HG03565 (cell line): ENCODE results near the gene SURF1.
"Not testable (repeated sequence)": the region's sequence is repeated elsewhere in the genome, so short reads cannot be mapped to it uniquely, and the experiment has no call there.

ENCODE experiments used
- ATAC-seq: cut with Tn5 transposase; IDR thresholded peaks from one replicate; pipeline ENCODE4 v1.9.1; 2021; ENCODE audit warnings: mild to moderate bottlenecking, moderate library complexity; ENCODE audit not compliant: unreplicated experiment

The SURF1 gene

DNA sequence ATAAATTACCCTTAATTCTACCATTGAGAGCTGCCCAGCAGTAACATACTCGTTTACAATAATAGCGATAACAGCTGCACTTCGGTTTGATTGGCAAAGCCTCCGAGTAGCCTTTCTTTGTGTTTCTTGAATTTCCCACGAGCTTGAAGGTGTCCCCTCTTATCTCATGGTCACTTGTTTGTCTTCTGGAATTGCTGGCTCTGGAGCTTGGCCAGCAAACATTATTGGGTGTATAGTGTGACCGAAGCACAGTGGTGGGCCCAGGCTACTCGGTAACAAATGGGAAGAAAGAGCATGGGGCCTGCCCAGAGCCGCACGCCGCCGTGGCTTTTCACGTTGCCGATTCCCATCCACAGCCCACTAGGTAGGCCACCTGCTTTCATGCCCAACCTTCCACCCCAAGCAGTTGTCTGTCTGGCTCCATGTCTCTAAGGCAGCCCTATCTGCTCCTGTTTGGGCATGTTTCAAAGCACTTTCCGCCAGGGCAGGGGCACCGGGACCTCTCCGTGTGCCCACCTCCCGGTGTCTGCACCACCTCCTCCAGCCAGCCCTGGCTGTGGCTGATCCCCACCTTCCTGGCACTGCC lies 28.5 kb upstream of the SURF1 start:
- ATAC-seq, result no peak

DNA sequence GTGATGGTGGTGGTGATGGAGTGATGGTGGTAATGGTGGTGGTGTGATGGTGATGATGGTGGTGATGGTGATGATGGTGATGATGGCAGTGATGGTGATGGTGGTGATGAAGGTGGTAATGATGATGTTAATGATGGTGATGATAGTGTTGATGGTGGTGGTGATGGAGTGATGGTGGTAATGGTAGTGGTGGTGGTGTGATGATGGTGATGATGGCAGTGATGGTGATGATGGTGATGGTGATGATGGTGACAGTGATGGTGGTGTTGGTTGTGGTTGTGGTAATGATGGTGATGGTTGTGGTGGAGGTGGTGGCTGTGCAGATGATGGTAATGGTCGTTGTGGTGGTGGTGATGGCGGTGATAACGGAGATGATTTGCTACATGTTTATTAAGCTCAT lies 27.2 kb upstream of the SURF1 start:
- ATAC-seq, result no peak

- no peak for ATAC-seq
Measured at GRCh38 chr9:133382507-133383141, 26.3 kb upstream of the SURF1 start.

DNA sequence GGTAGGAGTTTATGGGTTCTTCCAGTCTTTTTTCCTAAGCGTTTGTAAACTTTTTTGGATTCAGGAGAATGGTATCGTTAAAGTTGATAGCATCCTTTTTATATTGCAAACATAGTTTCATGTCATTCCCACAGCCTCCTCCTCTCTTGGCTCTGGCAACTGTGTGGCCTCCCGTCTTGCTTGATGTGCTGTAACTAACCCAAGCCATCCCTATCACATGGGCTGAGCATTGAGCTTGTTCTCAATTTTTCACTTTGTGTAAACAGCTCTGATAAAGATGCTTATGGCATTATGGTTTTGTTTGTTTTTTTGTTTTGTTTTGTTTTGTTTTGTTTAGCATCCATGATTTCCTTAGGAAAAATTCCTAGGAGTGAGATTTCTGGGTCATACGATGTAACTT lies 24.4 kb upstream of the SURF1 start:
- no peak for ATAC-seq

GRCh38 chr9:133379153-133380086 lies 23.1 kb upstream of the SURF1 start:
- ATAC-seq, result no peak

DNA sequence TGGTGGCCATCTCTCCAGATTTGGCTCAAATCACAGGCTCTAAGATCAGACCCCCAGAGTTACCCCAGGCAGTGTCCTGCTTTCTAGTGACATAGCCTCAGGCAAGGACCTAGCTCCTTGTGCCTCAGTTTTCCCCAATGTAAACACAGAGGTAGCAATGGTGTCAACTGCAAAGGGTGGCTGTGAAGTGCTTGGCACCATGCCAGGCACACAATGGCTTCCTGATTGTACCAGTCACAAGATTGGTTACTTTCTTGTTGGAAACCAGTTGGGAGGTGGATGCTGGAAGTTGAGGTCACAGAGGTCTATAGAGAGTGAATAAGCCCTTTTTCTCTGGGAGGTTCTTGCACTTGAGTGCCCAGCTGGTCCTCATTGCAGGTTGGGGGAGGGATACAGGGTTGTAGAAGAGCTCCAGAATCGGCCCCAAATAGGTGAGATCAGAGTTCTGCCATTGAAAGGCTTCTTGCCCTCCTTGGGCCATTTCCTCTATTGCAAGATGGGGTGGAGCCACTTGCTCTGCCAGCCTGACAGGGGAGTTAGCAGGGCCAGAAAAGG lies 22.2 kb upstream of the SURF1 start:
- no peak for ATAC-seq

DNA sequence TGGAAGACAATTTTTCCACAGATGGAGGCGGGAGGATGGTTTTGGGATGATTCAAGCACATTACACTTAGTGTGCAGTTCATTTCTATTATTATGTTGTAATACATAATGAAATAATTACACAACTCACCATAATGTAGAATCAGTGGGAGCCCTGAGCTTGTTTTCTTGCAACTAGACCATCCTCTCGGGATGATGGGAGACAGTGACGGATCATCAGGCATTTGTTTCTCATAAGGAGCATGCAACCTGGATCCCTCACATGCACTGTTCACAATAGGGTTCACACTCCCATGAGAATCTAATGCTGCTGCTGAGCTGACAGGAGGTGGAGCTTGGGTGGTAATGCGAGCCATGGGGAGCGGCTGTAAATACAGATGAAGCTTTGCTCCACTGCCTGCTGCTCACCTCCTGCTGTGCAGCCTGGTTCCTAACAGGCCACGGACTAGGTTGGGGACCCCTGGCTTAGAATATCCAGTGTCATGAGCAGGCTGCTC lies 21.5 kb upstream of the SURF1 start:
- no peak for ATAC-seq

DNA sequence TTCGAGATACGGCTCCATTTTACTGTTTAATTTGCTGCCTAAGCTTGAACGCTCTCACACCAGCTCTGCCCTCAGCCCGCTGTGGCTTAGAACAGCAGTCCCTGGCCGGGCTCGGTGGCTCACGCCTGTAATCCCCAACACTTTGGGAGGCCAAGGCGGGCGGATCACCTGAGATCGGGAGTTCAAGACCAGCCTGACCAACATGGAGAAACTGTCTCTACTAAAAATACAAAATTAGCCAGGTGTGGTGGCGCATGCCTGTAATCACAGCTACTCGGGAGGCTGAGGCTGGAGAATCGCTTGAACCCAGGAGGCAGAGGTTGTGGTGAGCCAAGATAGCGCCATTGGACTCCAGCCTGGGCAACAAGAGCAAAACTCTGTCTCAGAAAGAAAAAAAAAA lies 21.0 kb upstream of the SURF1 start:
- ATAC-seq, result not testable (repeated sequence)

DNA sequence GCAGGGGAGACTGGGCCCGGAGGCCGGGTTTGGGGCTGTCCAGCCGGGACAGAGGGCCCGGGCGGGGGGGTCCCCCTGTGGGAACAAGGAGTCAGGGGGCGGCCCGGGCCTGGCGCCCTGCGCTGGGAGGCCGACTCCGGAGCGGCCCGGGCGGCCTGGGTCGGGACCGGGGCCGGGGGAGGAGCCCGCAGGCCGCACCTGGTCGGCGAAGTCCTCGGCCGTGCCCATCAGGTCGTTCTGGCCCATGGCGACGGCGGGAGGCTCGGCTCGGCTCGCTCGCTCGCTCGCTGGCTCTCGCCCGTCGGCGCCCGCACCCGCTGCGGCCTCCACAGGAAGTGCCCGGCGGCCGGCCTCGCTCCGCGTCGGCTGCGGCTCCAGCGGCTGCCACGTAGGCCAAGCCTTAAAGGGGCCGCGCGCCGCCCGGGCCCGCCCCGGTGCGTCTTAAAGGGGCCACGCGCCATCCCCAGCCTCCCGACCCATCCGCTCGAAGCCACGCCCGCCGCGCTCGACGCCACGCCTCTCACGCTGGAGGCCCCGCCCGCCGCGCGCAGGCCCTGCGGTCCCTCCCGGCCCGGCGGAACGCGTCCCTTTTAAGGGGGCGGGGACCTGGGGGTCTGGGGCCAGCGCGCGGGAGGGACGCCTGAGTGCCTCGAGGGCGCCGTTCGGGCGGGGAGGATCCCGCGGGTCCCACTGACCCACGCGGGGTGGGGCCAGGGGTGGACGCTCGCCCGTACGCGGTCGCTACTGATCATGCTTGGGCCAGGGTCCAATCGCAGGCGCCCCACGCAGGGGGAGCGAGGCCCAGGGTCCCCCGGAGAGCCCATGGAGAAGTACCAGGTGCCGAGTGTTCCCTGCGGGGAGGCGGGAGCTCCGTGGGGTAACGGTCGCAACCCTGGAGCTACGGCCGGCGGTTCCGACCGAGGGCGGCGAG lies 19.7 kb upstream of the SURF1 start, which contains the start of the genes STKLD1 and SURF4:
TSS of gene STKLD1 (plus strand) at position 643 of the 931 bp plus-strand sequence. CDS start at position 751, 108 bp downstream.
TSS of gene SURF4 (minus strand) at position 337 of the 931 bp plus-strand sequence. CDS start at position 246, 91 bp downstream.
- ATAC-seq, result peak; percentile 78

- ATAC-seq, result peak; percentile 5
Measured at GRCh38 chr9:133375116-133375723, 18.9 kb upstream of the SURF1 start.

- ATAC-seq, result no peak
Measured at GRCh38 chr9:133374612-133375115, 18.4 kb upstream of the SURF1 start.

DNA sequence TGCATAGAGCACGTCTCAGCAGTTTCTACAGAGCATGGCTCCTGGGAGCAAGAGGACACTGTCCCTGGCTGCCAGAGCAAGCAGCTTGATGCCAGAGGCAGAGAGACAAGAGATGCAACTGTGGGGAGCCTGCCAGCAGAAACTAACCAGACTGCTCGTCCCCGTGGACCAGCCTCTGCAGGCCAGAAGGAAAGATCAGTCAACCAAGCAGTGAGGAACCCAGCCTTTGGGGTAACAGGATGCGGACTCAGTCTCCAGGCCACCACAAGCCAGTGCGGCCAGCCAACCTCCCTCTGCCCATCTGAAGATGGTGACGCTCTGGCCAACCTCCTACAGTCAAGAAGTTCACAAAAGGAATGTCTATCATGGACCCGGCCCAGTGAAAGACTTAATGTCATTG lies 15.9 kb upstream of the SURF1 start:
- ATAC-seq, result no peak

DNA sequence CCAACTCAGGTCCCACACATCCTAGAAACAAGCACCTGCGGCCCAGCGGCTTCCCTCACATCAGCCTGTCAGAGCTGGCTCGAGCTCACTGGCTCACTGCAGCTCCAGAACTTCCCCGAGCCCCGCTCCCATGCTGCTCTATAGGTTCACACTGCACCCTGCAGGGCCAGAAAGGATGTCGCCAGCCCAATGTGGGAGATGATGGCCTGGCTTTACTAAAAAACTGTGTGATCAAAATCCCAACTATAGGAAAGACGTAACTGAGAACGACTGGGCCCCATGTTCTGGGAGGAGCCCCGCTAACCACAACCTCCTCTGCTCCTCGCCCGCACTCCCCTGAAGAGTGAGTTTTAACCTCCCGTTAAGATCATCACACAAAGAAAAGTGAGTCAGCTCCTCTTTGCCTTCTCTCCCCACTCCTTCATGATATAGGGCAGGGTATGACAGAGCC lies 15.0 kb upstream of the SURF1 start:
- no peak for ATAC-seq

DNA sequence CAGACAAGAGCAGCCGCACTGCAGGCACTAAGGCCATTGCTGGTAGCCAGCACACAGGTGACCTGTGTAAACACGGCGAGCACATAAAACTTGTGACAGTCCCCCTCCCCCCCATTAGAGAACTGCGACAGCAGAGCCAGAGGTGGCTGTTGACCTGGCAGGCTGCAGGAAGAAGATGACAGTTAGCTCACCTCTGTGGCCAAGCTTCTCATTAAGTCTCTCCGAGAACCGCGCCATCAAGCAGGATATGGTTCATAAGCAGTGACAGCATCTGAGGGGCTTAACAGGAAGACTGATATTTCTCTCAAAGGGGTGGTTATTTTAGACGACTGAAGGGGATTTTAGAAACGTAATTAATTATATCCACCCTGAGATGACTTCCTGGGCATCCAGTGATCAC lies 14.4 kb upstream of the SURF1 start:
- ATAC-seq, result no peak

- no peak for ATAC-seq
Measured at GRCh38 chr9:133369933-133370332, 13.6 kb upstream of the SURF1 start.

GRCh38 chr9:133369422-133369821 lies 13.1 kb upstream of the SURF1 start:
- ATAC-seq, result no peak

DNA sequence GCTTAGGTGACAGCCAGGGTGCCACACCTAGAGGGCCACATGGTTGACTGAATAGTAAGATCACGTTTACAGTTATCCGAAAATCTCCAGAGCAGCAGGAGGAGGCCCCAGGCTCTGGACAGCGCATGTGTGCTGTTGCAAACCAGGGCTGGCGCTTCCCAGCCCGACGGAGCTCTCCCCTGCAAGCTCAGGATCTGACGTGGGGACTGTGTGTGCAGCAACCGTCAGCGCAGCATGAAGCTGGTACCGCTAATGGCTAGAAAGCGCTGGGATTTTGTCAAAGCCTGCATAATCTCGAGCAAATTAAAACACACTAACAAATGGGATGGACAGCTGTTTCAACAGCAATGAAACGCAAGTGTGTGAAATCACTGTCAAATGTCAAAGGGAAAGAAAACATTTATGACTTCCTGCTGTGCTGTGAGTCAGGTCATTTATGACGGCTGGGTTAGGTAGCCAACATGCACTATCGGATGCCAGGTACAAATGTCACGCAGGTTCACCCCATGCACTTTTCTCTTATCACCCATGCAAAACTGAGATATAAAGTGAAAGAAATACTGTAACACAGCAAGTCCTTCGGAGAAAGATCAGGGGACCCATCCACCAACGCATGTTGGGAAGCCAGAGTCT lies 12.1 kb upstream of the SURF1 start:
- ATAC-seq, result no peak

GRCh38 chr9:133367778-133368177 lies 11.5 kb upstream of the SURF1 start:
- ATAC-seq, result no peak

- ATAC-seq, result no peak
Measured at GRCh38 chr9:133367221-133367620, 10.9 kb upstream of the SURF1 start.
